GM12864 (cell line): ENCODE results near the gene CTXND1.

Experiments
- DNase-seq: peaks from one replicate; pipeline ENCODE4 v3.0.0-alpha.2; 2011; ENCODE audit warnings: low read depth
- H3K4me3 ChIP-seq: 2 replicates; pipeline ENCODE4 v1.5.1; 2011; ENCODE audit warnings: mild to moderate bottlenecking, low read depth, low read length, control low read depth
- TF ChIP-seq, protein P1 (sequence below): IDR thresholded peaks from 2 replicates; pipeline ENCODE4 v1.5.1; 2011; ENCODE audit warnings: low read depth, mild to moderate bottlenecking, moderate library complexity, low read length, control low read depth, inconsistent platforms; ENCODE audit errors: missing control alignments

Gene CTXND1

GRCh38 chr15:80183886-80184285 is 68.1 kb downstream of the CTXND1 start:
- no peak for DNase-seq
- no peak overlapping the region for H3K4me3 ChIP-seq
- TF ChIP-seq, protein P1, sequence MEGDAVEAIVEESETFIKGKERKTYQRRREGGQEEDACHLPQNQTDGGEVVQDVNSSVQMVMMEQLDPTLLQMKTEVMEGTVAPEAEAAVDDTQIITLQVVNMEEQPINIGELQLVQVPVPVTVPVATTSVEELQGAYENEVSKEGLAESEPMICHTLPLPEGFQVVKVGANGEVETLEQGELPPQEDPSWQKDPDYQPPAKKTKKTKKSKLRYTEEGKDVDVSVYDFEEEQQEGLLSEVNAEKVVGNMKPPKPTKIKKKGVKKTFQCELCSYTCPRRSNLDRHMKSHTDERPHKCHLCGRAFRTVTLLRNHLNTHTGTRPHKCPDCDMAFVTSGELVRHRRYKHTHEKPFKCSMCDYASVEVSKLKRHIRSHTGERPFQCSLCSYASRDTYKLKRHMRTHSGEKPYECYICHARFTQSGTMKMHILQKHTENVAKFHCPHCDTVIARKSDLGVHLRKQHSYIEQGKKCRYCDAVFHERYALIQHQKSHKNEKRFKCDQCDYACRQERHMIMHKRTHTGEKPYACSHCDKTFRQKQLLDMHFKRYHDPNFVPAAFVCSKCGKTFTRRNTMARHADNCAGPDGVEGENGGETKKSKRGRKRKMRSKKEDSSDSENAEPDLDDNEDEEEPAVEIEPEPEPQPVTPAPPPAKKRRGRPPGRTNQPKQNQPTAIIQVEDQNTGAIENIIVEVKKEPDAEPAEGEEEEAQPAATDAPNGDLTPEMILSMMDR: no peak

GRCh38 chr15:80183306-80183705 is 68.7 kb downstream of the CTXND1 start:
- TF ChIP-seq, protein P1: no peak
- DNase-seq: no peak

GRCh38 chr15:80182611-80183261 is 69.3 kb downstream of the CTXND1 start:
- TF ChIP-seq, protein P1: no peak
- no peak overlapping the region for H3K4me3 ChIP-seq
- DNase-seq: no peak

More at GRCh38 chr15:80183306-80183705, 68.7 kb downstream of the CTXND1 start:
- H3K4me3 ChIP-seq: no peak overlapping the region

- H3K4me3 ChIP-seq: no peak overlapping the region
- TF ChIP-seq, protein P1: no peak
- DNase-seq: no peak
Observed at GRCh38 chr15:80180986-80181385, 71.0 kb downstream of the CTXND1 start.

GRCh38 chr15:80180468-80180867 is 71.5 kb downstream of the CTXND1 start:
- no peak overlapping the region for H3K4me3 ChIP-seq
- TF ChIP-seq, protein P1: no peak
- DNase-seq: no peak

DNA sequence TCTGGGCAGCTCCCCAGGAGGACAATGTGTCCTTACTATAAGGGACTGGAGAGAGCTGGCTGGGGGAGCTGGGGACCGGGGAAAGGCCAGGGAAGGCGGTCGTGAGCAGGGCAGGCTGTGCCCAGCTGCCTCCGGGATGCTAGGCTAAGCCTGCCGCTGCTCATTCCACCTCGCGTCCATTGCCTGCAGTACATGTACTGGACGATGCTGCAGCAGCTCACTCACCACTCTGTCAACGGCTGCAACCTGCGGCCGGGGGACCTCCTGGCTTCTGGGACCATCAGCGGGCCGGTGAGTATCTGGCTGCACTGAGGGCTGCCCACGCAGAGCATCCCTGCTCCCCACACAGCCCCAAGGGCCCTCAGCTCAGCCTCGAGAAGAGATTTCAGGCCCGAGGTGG is 72.1 kb downstream of the CTXND1 start:
- TF ChIP-seq, protein P1: no peak
- no peak for DNase-seq
- no peak overlapping the region for H3K4me3 ChIP-seq
